ENCODE results near the gene TRIM40.

DNA sequence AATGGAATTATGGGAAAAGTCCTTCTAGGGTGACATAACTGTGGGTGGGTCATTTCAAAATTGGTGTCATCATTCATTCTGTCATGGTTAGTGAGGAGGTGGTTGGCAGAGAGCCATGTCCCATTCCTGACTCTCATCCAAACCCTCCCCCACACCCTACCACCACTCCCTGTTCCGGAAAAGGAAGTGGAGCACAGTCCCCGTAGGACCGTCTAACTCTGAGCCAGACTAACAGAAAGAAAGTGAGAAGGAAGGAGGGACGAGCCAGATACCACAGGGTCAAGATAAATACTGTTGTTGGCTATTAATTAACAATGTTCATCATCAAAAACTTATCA, 20.3 kb downstream of the TRIM40 start:
- no peak for TF ChIP-seq POLR2A (IDR thresholded peaks at IDR 0.05)
- TF ChIP-seq, protein P1, sequence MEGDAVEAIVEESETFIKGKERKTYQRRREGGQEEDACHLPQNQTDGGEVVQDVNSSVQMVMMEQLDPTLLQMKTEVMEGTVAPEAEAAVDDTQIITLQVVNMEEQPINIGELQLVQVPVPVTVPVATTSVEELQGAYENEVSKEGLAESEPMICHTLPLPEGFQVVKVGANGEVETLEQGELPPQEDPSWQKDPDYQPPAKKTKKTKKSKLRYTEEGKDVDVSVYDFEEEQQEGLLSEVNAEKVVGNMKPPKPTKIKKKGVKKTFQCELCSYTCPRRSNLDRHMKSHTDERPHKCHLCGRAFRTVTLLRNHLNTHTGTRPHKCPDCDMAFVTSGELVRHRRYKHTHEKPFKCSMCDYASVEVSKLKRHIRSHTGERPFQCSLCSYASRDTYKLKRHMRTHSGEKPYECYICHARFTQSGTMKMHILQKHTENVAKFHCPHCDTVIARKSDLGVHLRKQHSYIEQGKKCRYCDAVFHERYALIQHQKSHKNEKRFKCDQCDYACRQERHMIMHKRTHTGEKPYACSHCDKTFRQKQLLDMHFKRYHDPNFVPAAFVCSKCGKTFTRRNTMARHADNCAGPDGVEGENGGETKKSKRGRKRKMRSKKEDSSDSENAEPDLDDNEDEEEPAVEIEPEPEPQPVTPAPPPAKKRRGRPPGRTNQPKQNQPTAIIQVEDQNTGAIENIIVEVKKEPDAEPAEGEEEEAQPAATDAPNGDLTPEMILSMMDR (IDR thresholded peaks at IDR 0.05), result no peak
